OCI-LY7 (cell line): ENCODE results near the gene MTUS2.

Experiments
- CTCF ChIP-seq: fragments of 200-600 bp; sonication (generic); conservative IDR thresholded peaks from 2 replicates; pipeline ENCODE4 v1.5.1; 2014; ENCODE audit warnings: mild to moderate bottlenecking, antibody characterized with exemption, low read length, moderate library complexity, mixed read lengths
- EZH2phosphoT487 ChIP-seq: fragments of 200-600 bp; sonication (generic); IDR thresholded peaks from 2 replicates; pipeline ENCODE4 v1.6.1; 2018; ENCODE audit warnings: low read depth, borderline replicate concordance, mild to moderate bottlenecking, mixed run types, antibody characterized with exemption, low read length, moderate library complexity, mixed read lengths

GRCh38 chr13:29174093-29174492, 354.0 kb downstream of the MTUS2 start:
- no peak for TF ChIP-seq CTCF
- no peak for TF ChIP-seq EZH2phosphoT487
